NCI-H1417 treated with DMSO at 0.1 percent for 48 hours (cell line): Measurements from ENCODE around the gene ALDH6A1.
"Not testable (repeated sequence)": the region's sequence is repeated elsewhere in the genome, so short reads cannot be mapped to it uniquely, and the experiment has no call there.

Source experiments
- DNase-seq: peaks from one replicate; lab custom pipeline; 2025; lab: John Stamatoyannopoulos, UW

The ALDH6A1 gene

DNA sequence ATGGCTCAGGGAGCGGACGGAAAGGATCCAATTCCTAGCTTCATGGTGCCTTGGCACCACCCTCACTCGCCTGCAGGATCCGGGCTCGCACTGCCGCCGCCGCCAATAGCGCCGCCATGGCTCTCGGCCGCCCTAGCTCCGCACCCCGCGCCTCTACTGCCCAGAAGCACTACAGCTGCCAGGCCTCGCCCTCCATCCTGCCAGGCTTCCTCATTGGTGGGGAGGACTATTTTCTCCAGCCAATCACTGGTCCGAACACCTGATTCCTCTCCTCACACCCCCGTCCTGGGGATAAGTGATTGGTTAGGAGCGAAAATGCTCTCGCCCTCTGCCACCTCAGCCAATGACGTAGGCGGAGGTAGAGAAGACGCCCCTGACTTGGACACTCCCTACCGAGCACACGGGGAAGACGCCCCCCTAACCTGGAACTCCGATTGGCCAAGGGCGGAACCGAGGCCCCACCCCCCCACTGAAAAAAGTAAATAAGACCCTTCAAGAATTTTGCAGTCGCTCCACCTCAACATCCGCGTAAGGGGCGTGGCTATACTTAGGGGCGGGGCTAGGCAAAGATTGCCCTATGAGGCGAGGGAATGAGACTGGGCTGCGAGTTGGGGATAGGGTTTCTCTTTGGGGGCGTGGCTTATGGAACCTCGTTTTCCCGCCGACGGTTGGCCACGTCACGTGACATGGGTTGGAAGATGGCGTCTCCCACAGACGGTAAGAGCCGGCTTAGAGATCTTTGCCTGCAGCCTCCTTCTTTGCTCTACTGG lies at the start of gene ALDH6A1, which contains the start of gene LIN52:
ALDH6A1 (minus strand) TSS at position 177 of the 770 bp plus-strand sequence; CDS start at position 118, 59 bp downstream.
LIN52 (plus strand) TSS at position 680 of the 770 bp plus-strand sequence; CDS start at position 699, 19 bp downstream.
- DNase-seq, result peak; percentile 99

GRCh38 chr14:74127634-74128033 lies 43.4 kb upstream of the ALDH6A1 start:
- no peak for DNase-seq

GRCh38 chr14:74126315-74127013 lies 42.2 kb upstream of the ALDH6A1 start:
- no peak for DNase-seq

DNA sequence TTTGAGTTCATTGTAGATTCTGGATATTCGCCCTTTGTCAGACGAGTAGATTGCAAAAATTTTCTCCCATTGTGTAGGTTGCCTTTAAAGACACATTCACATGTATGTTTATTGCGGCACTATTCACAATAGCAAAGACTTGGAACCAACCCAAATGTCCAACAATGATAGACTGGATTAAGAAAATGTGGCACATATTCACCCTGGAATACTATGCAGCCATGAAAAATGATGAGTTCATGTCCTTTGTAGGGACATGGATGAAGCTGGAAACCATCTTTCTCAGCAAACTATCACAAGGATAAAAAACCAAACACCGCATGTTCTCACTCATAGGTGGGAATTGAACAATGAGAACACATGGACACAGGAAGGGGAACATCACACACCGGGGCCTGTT lies 41.2 kb upstream of the ALDH6A1 start:
- not testable (repeated sequence) for DNase-seq

DNA sequence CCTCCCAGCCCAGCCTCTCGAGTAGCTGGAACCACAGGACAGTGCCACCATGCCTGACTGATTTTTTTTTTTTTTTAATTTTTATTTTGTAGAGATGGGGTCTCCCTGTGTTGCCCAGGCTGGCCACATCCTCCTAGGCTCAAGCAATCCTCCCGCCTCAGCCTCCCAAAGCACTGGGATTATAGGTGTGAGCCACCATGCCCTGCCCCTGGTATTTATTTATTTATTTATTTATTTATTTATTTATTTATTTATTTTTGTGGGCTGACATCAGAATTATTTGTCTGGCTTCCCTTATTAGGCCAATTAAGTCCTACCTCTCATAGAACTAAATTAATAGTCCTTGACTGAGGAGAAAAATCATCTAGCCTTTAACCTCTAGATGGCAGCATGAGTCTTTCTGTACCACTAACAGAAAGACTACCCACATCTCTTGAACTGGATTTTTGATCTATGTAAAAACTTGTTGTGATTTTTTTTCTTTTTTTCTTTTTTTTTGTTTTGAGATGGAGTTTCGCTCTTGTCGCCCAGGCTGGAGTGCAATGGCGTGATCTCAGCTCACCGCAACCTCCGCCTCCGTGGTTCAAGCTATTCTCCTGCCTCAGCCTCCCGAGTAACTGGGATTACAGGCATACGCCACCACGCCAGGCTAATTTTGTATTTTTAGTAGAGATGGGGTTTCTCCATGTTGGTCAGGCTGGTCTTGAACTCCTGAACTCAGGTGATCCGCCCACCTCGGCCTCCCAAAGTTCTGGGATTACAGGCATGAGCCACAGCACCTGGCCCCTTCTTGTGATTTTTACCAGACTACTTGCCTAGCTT lies 27.4 kb upstream of the ALDH6A1 start:
- peak; percentile 53 for DNase-seq

- DNase-seq, result no peak
Observed at GRCh38 chr14:74109369-74109768, 25.1 kb upstream of the ALDH6A1 start.

GRCh38 chr14:74105381-74105780 lies 21.1 kb upstream of the ALDH6A1 start:
- DNase-seq, result no peak

GRCh38 chr14:74089251-74090020 lies 5.2 kb upstream of the ALDH6A1 start:
- DNase-seq, result no peak

DNA sequence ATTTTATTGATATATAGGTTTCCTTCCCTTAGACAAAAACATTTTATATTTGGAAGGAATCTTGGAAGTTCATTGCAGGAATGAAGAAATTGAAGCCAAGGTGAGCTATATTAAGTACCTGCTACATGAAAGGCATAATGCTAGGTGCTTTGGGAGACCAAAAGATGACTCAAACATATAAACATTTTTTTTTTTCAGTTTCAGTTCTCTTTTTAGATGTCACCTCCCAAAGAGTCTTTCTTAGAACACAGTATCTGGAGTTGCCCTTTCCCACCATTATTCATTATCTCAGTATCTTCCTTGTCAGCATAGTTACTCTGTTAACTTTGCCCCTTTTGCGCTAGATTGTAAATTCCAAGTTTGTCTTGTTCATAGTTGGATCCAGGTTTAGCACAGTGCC lies 1.6 kb upstream of the ALDH6A1 start:
- DNase-seq, result no peak

GRCh38 chr14:74085047-74085637 lies 889 bp upstream of the ALDH6A1 start:
- no peak for DNase-seq

DNA sequence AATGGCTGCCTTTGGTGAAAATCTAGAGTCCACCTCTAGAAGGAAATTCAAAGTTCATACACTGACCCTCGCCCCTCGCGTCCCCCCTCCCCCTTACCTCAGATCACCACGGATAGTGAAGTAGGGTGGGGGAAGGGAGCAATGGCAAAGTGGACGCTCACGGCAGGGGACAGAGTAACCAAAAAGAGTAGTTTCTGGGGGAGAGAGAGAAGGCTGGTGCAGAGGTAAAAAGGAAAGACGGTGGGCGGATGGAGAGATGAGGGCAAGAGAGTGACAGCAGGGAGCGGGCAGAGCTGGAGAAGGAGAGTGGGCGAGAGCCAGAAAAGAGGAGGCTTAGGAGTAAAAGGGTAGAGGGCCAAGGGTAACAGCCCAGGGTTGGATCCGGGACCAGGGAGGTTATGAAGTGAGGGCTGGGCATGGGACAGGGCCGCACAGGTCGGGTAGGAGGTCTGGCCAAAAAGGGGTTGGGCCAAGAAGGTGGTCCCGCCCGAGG lies 423 bp downstream of the ALDH6A1 start:
- DNase-seq, result no peak

- DNase-seq, result no peak
Observed at GRCh38 chr14:74083161-74083560, 1.1 kb downstream of the ALDH6A1 start.

DNA sequence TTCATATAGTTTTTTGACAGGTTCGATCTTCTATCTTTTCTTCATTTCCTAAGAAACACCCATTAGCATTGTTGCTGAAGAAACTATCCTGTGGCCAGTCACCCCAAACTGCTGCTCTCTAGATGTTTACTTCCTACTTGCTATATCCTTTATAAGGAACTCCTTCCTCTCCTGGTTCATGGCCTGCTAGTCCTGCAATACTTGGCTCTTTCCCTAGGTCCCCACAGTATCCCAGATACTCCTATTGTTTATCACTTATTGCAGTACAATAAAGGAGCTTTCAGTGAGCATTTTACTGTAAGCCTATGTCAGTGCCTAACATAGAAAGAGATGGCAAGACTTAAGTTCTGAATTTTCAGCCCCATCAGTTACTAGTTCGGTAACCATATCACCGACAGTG lies 2.8 kb downstream of the ALDH6A1 start:
- no peak for DNase-seq

DNA sequence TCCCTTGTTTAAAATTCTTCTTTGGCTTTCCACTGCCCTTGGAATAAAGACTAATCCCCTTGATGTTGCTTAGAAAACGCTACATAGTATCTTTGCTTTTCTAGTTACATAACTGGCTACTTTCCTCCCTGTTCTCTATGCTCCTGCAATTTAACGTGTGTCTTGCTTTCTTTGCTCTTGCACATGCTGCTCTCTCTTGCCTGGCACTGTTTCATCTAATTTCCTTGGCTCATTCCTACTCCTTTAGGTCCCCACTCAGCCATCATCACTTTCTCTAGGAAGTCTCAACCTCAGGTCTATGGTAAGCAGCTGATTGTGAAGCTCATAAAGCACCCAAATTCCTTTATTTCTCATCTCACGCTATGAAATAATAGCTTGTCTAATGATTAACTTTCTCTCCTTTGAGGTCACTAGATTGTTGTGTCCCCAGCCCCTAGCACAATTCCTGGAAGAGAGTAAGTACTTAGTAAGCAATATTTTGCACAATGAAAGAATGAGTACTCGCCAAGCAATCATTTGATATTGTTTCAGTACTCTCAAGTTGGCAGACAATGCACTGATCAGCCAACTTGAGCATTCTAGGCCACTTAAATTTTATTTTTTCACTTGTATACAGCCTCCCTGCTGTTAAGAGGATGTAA lies 3.3 kb downstream of the ALDH6A1 start:
- no peak for DNase-seq

DNA sequence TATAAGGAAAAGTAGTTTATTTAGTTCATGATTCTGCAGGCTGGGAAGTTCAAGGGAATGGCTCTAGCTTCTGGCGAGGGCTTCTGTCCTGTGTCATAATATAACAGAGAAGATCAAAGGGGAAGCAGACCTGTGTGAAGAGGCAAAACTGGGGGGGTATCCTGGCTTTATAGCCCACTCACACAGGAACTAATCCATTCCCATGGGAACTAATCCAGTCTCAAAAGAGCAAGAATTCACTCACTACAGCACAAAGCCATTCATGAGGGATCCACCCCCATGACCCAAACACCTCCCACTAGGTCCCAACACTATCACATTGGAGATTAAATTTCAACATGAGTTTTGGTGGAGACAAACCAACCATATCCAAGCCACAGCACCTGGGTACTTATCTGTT lies 6.9 kb downstream of the ALDH6A1 start:
- no peak for DNase-seq

DNA sequence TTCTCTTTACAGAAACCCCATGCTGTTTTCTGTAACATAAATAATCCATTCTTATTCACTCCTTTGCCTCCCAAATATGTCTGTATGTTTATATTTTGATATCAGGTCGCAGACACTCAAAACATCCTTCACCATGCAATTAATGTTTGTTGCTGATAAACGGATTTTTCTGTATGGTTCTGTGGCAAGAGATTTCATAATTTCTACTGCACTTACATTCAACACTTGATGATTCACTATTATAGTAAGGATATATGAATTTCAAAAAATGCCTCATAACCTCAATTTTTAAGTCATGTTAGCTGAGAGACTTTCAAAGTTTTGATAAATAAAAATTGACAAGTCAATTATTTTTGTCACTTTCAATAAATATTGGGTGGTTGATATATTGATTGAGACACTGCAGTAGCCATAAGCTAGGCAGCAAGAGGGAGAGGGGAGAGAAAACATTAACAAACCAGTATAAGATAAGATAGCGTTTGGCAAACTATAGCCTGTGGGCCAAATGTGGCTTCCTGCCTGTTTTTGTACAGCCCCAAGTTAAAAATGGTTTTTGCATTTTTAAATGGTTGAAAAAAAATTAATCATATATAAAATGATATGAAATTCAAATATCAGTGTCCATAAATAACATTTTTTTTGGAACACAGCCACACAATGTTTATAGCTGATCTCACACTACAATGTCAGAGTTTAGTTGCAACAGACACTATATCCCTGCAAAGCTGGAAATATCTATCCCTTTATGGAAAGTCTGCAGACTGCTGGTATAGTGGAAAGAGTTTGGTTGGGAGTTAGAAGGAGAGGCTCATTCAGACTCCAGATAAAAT lies 18.3 kb downstream of the ALDH6A1 start:
- DNase-seq, result no peak

GRCh38 chr14:74064883-74065282 lies 19.4 kb downstream of the ALDH6A1 start:
- no peak for DNase-seq

- DNase-seq, result no peak
Observed at GRCh38 chr14:74064426-74064825, 19.8 kb downstream of the ALDH6A1 start.

- DNase-seq, result no peak
Observed at GRCh38 chr14:74062809-74063150, 21.5 kb downstream of the ALDH6A1 start.
